Measurements from ENCODE around the gene GNGT2.

- TF ChIP-seq, protein P1, sequence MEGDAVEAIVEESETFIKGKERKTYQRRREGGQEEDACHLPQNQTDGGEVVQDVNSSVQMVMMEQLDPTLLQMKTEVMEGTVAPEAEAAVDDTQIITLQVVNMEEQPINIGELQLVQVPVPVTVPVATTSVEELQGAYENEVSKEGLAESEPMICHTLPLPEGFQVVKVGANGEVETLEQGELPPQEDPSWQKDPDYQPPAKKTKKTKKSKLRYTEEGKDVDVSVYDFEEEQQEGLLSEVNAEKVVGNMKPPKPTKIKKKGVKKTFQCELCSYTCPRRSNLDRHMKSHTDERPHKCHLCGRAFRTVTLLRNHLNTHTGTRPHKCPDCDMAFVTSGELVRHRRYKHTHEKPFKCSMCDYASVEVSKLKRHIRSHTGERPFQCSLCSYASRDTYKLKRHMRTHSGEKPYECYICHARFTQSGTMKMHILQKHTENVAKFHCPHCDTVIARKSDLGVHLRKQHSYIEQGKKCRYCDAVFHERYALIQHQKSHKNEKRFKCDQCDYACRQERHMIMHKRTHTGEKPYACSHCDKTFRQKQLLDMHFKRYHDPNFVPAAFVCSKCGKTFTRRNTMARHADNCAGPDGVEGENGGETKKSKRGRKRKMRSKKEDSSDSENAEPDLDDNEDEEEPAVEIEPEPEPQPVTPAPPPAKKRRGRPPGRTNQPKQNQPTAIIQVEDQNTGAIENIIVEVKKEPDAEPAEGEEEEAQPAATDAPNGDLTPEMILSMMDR (IDR thresholded peaks at IDR 0.05): no peak
- TF ChIP-seq EP300 (IDR thresholded peaks at IDR 0.05) (no peak), POLR2A (IDR thresholded peaks at IDR 0.05; ENCODE audit: low read depth) (no peak)
Observed at GRCh38 chr17:49242813-49243212, 32.4 kb upstream of the GNGT2 start.
